Stimulated activated CD8-positive, alpha-beta memory T cell treated with anti-CD3 and anti-CD28 coated beads, Interleukin-15, amount 100 ng/mL, for 1 hour (primary cell): ENCODE data around the gene ATRAID.

Source experiments
- DNase-seq: peaks from one replicate; pipeline ENCODE4 v3.0.0-alpha.2; 2020; ENCODE audit warnings: low read depth

ATRAID gene

GRCh38 chr2:27250652-27251379 lies 39.0 kb downstream of the ATRAID start:
- no peak for DNase-seq

GRCh38 chr2:27251766-27252165 lies 39.9 kb downstream of the ATRAID start:
- DNase-seq, result no peak

DNA sequence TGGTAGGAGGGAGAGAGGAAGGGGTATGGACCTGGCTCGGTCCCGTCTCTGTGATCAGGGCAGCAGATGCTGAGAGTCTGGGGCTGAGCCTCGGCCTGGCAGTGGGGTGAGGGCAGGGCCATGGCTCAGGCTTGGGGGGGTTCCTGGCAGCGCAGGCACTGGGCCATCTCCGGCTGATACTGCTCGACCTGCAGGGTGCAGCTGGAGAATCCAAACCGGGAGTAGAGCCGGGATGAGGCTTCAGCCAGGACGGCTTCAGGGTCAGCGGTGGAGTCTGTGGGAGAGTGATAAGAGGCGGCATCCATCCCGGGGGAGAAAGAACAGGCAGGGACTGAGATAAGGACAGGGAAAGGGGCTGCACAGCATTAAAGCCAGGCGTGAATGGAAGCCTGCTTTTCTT lies 43.3 kb downstream of the ATRAID start:
- no peak for DNase-seq

- DNase-seq, result no peak
Observed at GRCh38 chr2:27255660-27256059, 43.8 kb downstream of the ATRAID start.

DNA sequence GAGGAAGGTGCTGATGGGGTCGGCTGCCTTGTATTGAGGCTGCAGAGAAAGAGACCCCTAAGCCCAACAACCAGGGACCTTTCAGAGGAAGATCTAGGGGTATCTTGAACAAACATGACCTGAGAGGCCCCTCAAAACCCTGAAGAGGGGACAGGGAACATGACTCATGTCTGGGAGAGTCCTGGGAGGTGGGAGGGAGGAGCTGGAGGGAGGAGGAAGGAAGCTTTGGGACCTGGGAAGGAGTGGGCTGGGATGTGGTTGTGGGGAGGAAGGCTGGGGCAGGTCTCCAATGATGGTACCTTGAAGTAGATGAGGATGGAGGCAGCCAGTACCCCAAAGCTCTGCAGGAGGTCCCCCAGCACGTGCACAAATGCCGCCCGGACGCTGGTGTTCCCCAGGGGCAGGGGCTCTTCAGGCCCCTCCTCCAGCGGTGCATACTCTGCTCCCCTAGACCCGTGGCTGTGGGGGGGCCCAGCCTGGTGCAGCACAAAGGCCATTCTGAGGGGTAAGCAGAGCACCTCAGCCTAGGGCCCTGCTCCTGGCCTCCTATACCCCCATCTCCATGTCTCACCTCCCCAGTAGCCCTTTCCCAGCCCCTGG lies 45.1 kb downstream of the ATRAID start:
- no peak for DNase-seq

GRCh38 chr2:27258051-27258450 lies 46.2 kb downstream of the ATRAID start:
- no peak for DNase-seq

DNA sequence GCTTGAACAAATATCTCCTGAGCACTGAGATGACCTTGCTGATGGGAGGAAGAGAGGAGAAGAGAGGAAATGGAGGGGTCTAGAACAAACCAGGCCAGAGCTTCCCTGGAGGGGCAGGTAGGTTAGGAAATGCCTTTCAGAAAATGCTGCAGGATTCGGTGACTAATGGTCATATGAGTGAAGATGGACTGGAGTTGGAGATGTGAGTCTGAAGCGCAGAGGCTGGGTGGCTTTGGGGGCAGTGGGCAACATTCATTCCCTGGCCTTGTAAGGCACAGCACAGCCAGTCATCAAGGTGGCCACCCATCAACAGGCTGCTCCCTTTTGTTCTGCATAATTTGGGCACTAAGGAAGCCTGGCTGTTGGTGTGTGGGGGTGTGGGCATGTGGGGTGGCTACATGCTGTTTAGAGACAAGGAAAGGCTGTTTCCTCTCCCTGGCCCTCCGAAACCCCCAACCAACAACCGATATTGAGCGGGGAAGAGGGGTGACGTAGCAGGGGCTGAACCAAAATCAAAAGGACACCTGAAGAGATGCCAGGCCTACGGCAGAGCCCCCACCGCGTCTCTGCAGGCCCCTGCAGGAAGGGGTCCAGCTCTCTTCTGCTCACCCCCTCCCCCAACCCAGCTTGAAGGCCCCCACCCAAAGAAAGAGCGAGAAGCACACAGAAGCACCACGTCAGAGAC lies 49.5 kb downstream of the ATRAID start:
- no peak for DNase-seq

GRCh38 chr2:27261926-27262298 lies 50.1 kb downstream of the ATRAID start:
- DNase-seq, result no peak

- peak; percentile 35 for DNase-seq
Observed at GRCh38 chr2:27262379-27263286, 50.8 kb downstream of the ATRAID start, which contains the start of gene SLC30A3. Gene SLC30A3 (minus strand): TSS chr2:27263047. CDS start chr2:27262906, 141 bp downstream.

GRCh38 chr2:27263287-27264252 lies 51.7 kb downstream of the ATRAID start:
- no peak for DNase-seq

GRCh38 chr2:27264253-27264752 lies 52.5 kb downstream of the ATRAID start:
- DNase-seq, result no peak

- DNase-seq, result peak; percentile 26
Observed at GRCh38 chr2:27264753-27265535, 53.1 kb downstream of the ATRAID start.

GRCh38 chr2:27265536-27265870 lies 53.7 kb downstream of the ATRAID start:
- no peak for DNase-seq
